SK-N-MC (cell line): ENCODE results near the gene AADACL4.

Experiments used
- EZH2 ChIP-seq: fragments of 200-600 bp; sonication (generic); IDR thresholded peaks from one replicate; pipeline ENCODE4 v1.6.1; 2017; ENCODE audit warnings: antibody characterized with exemption
- FOXP2 ChIP-seq: optimal IDR thresholded peaks from 2 replicates; pipeline ENCODE3; 2011; ENCODE audit warnings: mild to moderate bottlenecking, moderate library complexity; ENCODE audit not compliant: insufficient read depth; ENCODE audit errors: extremely low read length, control extremely low read depth
- POLR2AphosphoS5 ChIP-seq: IDR thresholded peaks from 2 replicates; pipeline ENCODE4 v1.6.1; 2012; ENCODE audit warnings: mild to moderate bottlenecking, low read depth, low read length, borderline replicate concordance

DNA sequence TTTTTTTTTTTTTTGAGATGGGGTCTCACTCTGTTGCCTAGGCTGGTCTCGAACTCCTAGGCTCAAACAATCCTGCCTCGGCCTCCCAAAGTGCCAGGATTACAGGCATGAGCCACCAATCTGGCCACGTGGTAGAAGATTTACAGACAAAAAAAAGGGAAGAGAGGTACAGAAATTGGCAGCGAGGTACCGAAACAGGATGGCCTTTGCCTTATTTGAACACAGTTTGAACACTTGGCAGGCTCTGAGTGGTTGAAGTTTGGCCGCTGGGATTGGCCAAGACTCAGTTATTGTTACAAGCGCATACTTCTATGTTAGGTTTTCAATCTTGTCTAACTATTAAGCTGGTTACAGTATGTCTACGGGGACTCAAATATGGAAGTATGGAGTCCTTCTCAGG, 6.2 kb upstream of the AADACL4 start:
- no peak for TF ChIP-seq FOXP2
- TF ChIP-seq POLR2AphosphoS5 = no peak
- no peak for TF ChIP-seq EZH2
